ENCODE results near the gene DNAJB5.

The DNAJB5 gene

GRCh38 chr9:34994260-34994899 lies 4.8 kb downstream of the DNAJB5 start:
- Histone ChIP-seq H3K4me3 (ENCODE audit: low read depth, low read length) (no peak overlapping the region), H3K9me3 (ENCODE audit: control insufficient read depth, insufficient read depth, low read length) (no peaks in the 10 kb centered on the region), H3K36me3 (ENCODE audit: control insufficient read depth, insufficient read depth, low read length) (peaks cover 48% of the 10 kb centered on the region), H3K27me3 (ENCODE audit: control insufficient read depth, insufficient read depth, low read length) (no peaks in the 10 kb centered on the region), H3K4me1 (ENCODE audit: control insufficient read depth, insufficient read depth, low read length) (peaks cover 48% of the 10 kb centered on the region), H3K9ac (ENCODE audit: low read depth, low read length) (peak overlapping the region; percentile 14; the same call in 1 of the 2 replicates), H3K27ac (ENCODE audit: low read depth, low read length) (peak overlapping the region; percentile 98)

GRCh38 chr9:34994900-34995669 lies 5.5 kb downstream of the DNAJB5 start:
- Histone ChIP-seq H3K36me3 (ENCODE audit: control insufficient read depth, insufficient read depth, low read length) (peaks cover 48% of the 10 kb centered on the region), H3K27ac (ENCODE audit: low read depth, low read length) (peak overlapping the region; percentile 98), H3K9ac (ENCODE audit: low read depth, low read length) (no peak overlapping the region)

DNA sequence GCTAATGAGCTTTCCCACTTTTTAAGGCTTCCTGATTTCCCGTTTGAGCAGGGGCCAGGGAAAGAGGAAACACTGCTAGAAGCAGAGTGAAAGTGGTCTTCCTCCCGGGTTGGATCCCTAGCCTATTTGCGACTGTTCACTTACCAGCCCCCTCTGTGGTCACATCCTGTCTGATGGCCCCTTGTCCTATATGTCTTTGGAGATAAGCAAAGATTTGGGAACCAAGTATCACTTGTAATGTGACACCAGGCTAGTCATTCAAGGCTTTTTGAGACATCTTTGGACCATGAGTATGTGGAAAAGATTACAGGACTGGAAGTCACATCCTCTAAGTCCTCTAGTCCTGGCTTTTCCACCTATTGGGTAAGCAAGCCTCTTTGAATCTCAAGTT lies 6.1 kb downstream of the DNAJB5 start:
- no peak overlapping the region for H3K27ac ChIP-seq (ENCODE audit: low read depth, low read length)

More at GRCh38 chr9:34994900-34995669, 5.5 kb downstream of the DNAJB5 start:
- H3K4me1 ChIP-seq (ENCODE audit: control insufficient read depth, insufficient read depth, low read length): peaks cover 48% of the 10 kb centered on the region
- H3K4me3 ChIP-seq (ENCODE audit: low read depth, low read length): no peak overlapping the region
- H3K9me3 ChIP-seq (ENCODE audit: control insufficient read depth, insufficient read depth, low read length): no peaks in the 10 kb centered on the region
- no peaks in the 10 kb centered on the region for H3K27me3 ChIP-seq (ENCODE audit: control insufficient read depth, insufficient read depth, low read length)

GRCh38 chr9:34996181-34996904 lies 6.8 kb downstream of the DNAJB5 start:
- Histone ChIP-seq H3K36me3 (ENCODE audit: control insufficient read depth, insufficient read depth, low read length) (peaks cover 48% of the 10 kb centered on the region), H3K27ac (ENCODE audit: low read depth, low read length) (peak overlapping the region; percentile 34), H3K4me3 (ENCODE audit: low read depth, low read length) (no peak overlapping the region), H3K27me3 (ENCODE audit: control insufficient read depth, insufficient read depth, low read length) (no peaks in the 10 kb centered on the region), H3K9me3 (ENCODE audit: control insufficient read depth, insufficient read depth, low read length) (no peaks in the 10 kb centered on the region), H3K9ac (ENCODE audit: low read depth, low read length) (no peak overlapping the region), H3K4me1 (ENCODE audit: control insufficient read depth, insufficient read depth, low read length) (peaks cover 42% of the 10 kb centered on the region)

More for the DNA sequence above, 6.1 kb downstream of the DNAJB5 start:
- Histone ChIP-seq H3K36me3 (ENCODE audit: control insufficient read depth, insufficient read depth, low read length) (peaks cover 48% of the 10 kb centered on the region), H3K9me3 (ENCODE audit: control insufficient read depth, insufficient read depth, low read length) (no peaks in the 10 kb centered on the region), H3K4me3 (ENCODE audit: low read depth, low read length) (no peak overlapping the region), H3K27me3 (ENCODE audit: control insufficient read depth, insufficient read depth, low read length) (no peaks in the 10 kb centered on the region), H3K9ac (ENCODE audit: low read depth, low read length) (no peak overlapping the region), H3K4me1 (ENCODE audit: control insufficient read depth, insufficient read depth, low read length) (peaks cover 44% of the 10 kb centered on the region)

- peaks cover 48% of the 10 kb centered on the region for H3K36me3 ChIP-seq (ENCODE audit: control insufficient read depth, insufficient read depth, low read length)
- H3K27ac ChIP-seq (ENCODE audit: low read depth, low read length): peak overlapping the region; percentile 50
Measured at GRCh38 chr9:34996905-34997279, 7.3 kb downstream of the DNAJB5 start.

GRCh38 chr9:34997379-34997781 lies 7.8 kb downstream of the DNAJB5 start:
- no peak overlapping the region for H3K9ac ChIP-seq (ENCODE audit: low read depth, low read length)
- peak overlapping the region; percentile 50 for H3K27ac ChIP-seq (ENCODE audit: low read depth, low read length)
- H3K4me3 ChIP-seq (ENCODE audit: low read depth, low read length): no peak overlapping the region
- H3K4me1 ChIP-seq (ENCODE audit: control insufficient read depth, insufficient read depth, low read length): peaks cover 35% of the 10 kb centered on the region
- H3K36me3 ChIP-seq (ENCODE audit: control insufficient read depth, insufficient read depth, low read length): peaks cover 48% of the 10 kb centered on the region
- no peaks in the 10 kb centered on the region for H3K9me3 ChIP-seq (ENCODE audit: control insufficient read depth, insufficient read depth, low read length)
- no peaks in the 10 kb centered on the region for H3K27me3 ChIP-seq (ENCODE audit: control insufficient read depth, insufficient read depth, low read length)

More at GRCh38 chr9:34996905-34997279, 7.3 kb downstream of the DNAJB5 start:
- Histone ChIP-seq H3K4me3 (ENCODE audit: low read depth, low read length) (no peak overlapping the region), H3K27me3 (ENCODE audit: control insufficient read depth, insufficient read depth, low read length) (no peaks in the 10 kb centered on the region), H3K9me3 (ENCODE audit: control insufficient read depth, insufficient read depth, low read length) (no peaks in the 10 kb centered on the region), H3K4me1 (ENCODE audit: control insufficient read depth, insufficient read depth, low read length) (peaks cover 40% of the 10 kb centered on the region), H3K9ac (ENCODE audit: low read depth, low read length) (no peak overlapping the region)

DNA sequence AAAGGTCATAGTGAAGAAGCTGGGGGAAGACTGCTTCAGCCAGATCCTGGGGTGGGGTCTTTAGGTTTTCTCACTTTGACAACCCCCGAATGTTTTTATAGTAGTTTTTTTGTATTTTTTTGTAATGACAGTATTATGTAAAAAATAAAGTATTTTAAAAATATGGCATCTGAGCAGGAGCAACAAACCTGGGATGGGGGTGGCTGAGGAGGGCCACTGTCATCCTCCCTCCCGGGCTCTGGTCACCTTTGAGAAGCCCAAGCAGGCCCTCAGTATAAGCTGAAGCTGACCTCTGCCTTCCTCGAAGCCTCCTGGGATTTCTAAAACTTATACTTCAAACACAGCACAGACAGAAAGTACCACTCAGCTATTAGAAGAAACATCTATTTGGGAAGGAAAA lies 8.7 kb downstream of the DNAJB5 start:
- H3K9ac ChIP-seq (ENCODE audit: low read depth, low read length): no peak overlapping the region
- peaks cover 26% of the 10 kb centered on the region for H3K4me1 ChIP-seq (ENCODE audit: control insufficient read depth, insufficient read depth, low read length)
- H3K4me3 ChIP-seq (ENCODE audit: low read depth, low read length): no peak overlapping the region

GRCh38 chr9:34999576-34999975 lies 10.0 kb downstream of the DNAJB5 start:
- no peaks in the 10 kb centered on the region for H3K9me3 ChIP-seq (ENCODE audit: control insufficient read depth, insufficient read depth, low read length)
- no peak overlapping the region for H3K4me3 ChIP-seq (ENCODE audit: low read depth, low read length)
- H3K27ac ChIP-seq (ENCODE audit: low read depth, low read length): no peak overlapping the region
- H3K27me3 ChIP-seq (ENCODE audit: control insufficient read depth, insufficient read depth, low read length): no peaks in the 10 kb centered on the region
- no peak overlapping the region for H3K9ac ChIP-seq (ENCODE audit: low read depth, low read length)
- peaks cover 14% of the 10 kb centered on the region for H3K4me1 ChIP-seq (ENCODE audit: control insufficient read depth, insufficient read depth, low read length)
- peaks cover 39% of the 10 kb centered on the region for H3K36me3 ChIP-seq (ENCODE audit: control insufficient read depth, insufficient read depth, low read length)

More for the DNA sequence above, 8.7 kb downstream of the DNAJB5 start:
- H3K27me3 ChIP-seq (ENCODE audit: control insufficient read depth, insufficient read depth, low read length): no peaks in the 10 kb centered on the region
- peak overlapping the region; percentile 50 for H3K27ac ChIP-seq (ENCODE audit: low read depth, low read length)
- H3K36me3 ChIP-seq (ENCODE audit: control insufficient read depth, insufficient read depth, low read length): peaks cover 40% of the 10 kb centered on the region
- no peaks in the 10 kb centered on the region for H3K9me3 ChIP-seq (ENCODE audit: control insufficient read depth, insufficient read depth, low read length)

DNA sequence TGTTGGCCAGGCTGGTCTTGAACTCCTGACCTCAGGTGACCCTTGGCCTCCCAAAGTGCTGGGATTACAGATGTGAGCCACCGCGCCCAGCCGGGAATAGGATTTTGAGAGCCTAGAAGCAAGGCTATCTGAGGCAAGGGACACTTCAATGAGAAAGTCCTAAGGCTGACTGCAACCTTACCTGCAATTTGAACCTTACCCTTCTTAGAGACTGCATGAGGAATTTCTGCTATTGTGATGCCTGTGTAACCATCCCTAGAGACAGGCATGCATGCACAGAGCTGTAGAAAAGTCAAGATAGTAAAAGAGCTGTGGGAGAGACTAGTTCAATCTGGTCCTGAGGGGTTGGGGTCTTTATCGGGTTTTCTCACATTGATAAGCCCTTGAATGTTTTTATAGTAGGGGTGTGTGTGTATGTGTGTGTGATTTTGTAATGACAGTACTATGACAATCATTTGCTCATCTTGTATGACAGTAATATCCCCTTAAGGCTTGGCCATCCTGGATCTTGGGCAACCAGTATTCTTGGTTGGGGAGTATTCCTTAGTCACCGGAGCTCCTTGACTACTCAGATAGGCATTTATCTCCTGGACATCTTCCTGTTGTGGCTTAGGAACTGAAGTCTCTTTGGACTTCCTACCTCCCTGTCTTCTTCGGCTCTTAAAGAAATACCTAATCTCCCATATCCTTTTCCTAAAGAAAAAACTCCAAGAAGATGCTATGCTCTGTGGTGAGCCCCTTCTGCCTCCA lies 11.2 kb downstream of the DNAJB5 start:
- H3K36me3 ChIP-seq (ENCODE audit: control insufficient read depth, insufficient read depth, low read length): peaks cover 27% of the 10 kb centered on the region
- peak overlapping the region; percentile 51 for H3K27ac ChIP-seq (ENCODE audit: low read depth, low read length)

DNA sequence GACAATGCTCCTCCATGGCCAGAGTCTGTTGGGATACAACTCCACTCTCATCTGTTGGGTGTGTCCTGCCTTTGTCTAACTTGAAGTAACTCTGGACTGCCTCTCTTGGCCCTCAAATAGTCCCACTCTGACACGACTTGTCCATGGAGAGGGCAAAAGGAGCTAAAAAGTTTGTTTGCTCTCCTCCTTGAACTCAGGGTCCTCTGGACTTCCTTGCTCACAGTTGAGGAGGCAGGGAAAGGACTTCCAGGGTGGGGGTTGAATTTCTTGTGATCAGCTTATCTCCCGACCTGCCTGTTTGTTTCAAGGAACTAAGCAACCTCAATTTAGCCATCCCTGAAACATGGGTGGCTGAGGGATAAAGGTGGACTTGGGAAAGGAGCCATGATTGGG lies 11.7 kb downstream of the DNAJB5 start:
- no peaks in the 10 kb centered on the region for H3K9me3 ChIP-seq (ENCODE audit: control insufficient read depth, insufficient read depth, low read length)
- H3K27ac ChIP-seq (ENCODE audit: low read depth, low read length): peak overlapping the region; percentile 51
- H3K9ac ChIP-seq (ENCODE audit: low read depth, low read length): no peak overlapping the region
- H3K4me1 ChIP-seq (ENCODE audit: control insufficient read depth, insufficient read depth, low read length): peaks cover 7% of the 10 kb centered on the region; the same call in 1 of the 2 replicates
- peaks cover 21% of the 10 kb centered on the region for H3K36me3 ChIP-seq (ENCODE audit: control insufficient read depth, insufficient read depth, low read length)
- no peak overlapping the region for H3K4me3 ChIP-seq (ENCODE audit: low read depth, low read length)
- H3K27me3 ChIP-seq (ENCODE audit: control insufficient read depth, insufficient read depth, low read length): no peaks in the 10 kb centered on the region

More for the DNA sequence above, 11.2 kb downstream of the DNAJB5 start:
- Histone ChIP-seq H3K9ac (ENCODE audit: low read depth, low read length) (no peak overlapping the region), H3K9me3 (ENCODE audit: control insufficient read depth, insufficient read depth, low read length) (no peaks in the 10 kb centered on the region), H3K4me1 (ENCODE audit: control insufficient read depth, insufficient read depth, low read length) (peaks cover 7% of the 10 kb centered on the region; the same call in 1 of the 2 replicates), H3K4me3 (ENCODE audit: low read depth, low read length) (no peak overlapping the region), H3K27me3 (ENCODE audit: control insufficient read depth, insufficient read depth, low read length) (no peaks in the 10 kb centered on the region)
